ENCODE measurements around the gene ARHGAP6. TPM values are rescaled to one million over a fixed set of nuclear protein-coding genes. Genes with fewer than 3 reads are reported as not detected.

ARHGAP6 gene
- total RNA-seq, 1 experiment from 2014 or later, result 0.07 TPM

- H3K4me2 ChIP-seq (ENCODE audit: insufficient read depth, insufficient read length, low read length), result no peak overlapping the region
- no peak overlapping the region for H3K27ac ChIP-seq (ENCODE audit: insufficient read length, low read depth, low read length)
- H3K9ac ChIP-seq (ENCODE audit: extremely low read depth, insufficient read length, low read length), result no peak overlapping the region
Measured at GRCh38 chrX:11113731-11114130, 552.0 kb downstream of the ARHGAP6 start.

More at GRCh38 chrX:11113731-11114130, 552.0 kb downstream of the ARHGAP6 start:
- Mint-ChIP-seq H3K4me1 (0 out of 4 replicates have a peak, but pooled peaks cover 0 to 4% of the 10 kb centered on the region in 2 experiments), H3K27me3 (ENCODE audit: low read depth) (no peaks in the 10 kb centered on the region), H3K4me3 (no peak overlapping the region; a peak in 1 of 5 replicates), H3K27ac (no peak overlapping the region), H3K36me3 (ENCODE audit: insufficient read depth in 1 of 3, low read depth in 3 of 3) (peaks cover 17 to 59% (median 38%) of the 10 kb centered on the region in 3 experiments), H3K9me3 (peaks cover 48 to 49% of the 10 kb centered on the region in 2 experiments)
- no peak overlapping the region; the same call in 1 of the 2 replicates for H3K14ac ChIP-seq (ENCODE audit: insufficient read depth, low read length)
- peaks cover 3% of the 10 kb centered on the region for H3K79me1 ChIP-seq (ENCODE audit: insufficient read depth, low read depth, low read length, poor library complexity, severe bottlenecking)
- H3K27me3 ChIP-seq (ENCODE audit: insufficient read depth, low read length), result no peaks in the 10 kb centered on the region
- no peak overlapping the region for H2BK120ac ChIP-seq (ENCODE audit: low read depth, low read length, poor library complexity, severe bottlenecking)
- H3K4ac ChIP-seq (ENCODE audit: low read depth, low read length), result no peak overlapping the region
- peaks cover 3% of the 10 kb centered on the region for H3K23me2 ChIP-seq (ENCODE audit: insufficient read length, low read depth, low read length, poor library complexity, severe bottlenecking)
- H3K18ac ChIP-seq (ENCODE audit: insufficient read length, low read depth, low read length), result no peak overlapping the region
- H3K79me2 ChIP-seq (ENCODE audit: insufficient read depth, low read length), result peaks cover 3% of the 10 kb centered on the region; the same call in 1 of the 2 replicates
- H4K5ac ChIP-seq (ENCODE audit: insufficient read length, low read depth, low read length), result no peak overlapping the region
- no peak overlapping the region for H2AK5ac ChIP-seq (ENCODE audit: insufficient read length, low read length)
- H3K9me3 ChIP-seq (ENCODE audit: control insufficient read depth, low read depth, low read length), result no peaks in the 10 kb centered on the region
- no peak for DNase-seq
- no peak overlapping the region for H4K8ac ChIP-seq (replicated peaks; ENCODE audit: insufficient read length, low read depth, low read length)
- no peak overlapping the region for H3K56ac ChIP-seq (ENCODE audit: insufficient read length, low read depth, low read length)
- H3K4me1 ChIP-seq (ENCODE audit: insufficient read depth, low read length), result no peaks in the 10 kb centered on the region
- no peak overlapping the region for H2BK20ac ChIP-seq (ENCODE audit: low read depth, low read length, poor library complexity, severe bottlenecking)
- no peak overlapping the region for H2AFZ ChIP-seq (ENCODE audit: low read length)
- H2BK12ac ChIP-seq (ENCODE audit: insufficient read length, low read depth, low read length), result no peak overlapping the region
- H4K91ac ChIP-seq (ENCODE audit: insufficient read length, low read depth, low read length), result no peak overlapping the region
- no peak overlapping the region for H3T11ph ChIP-seq (ENCODE audit: low read length)
- H3K23ac ChIP-seq (ENCODE audit: insufficient read length, low read depth, low read length), result no peak overlapping the region
- no peak overlapping the region for H2BK5ac ChIP-seq (ENCODE audit: insufficient read length, low read length)
- H2BK15ac ChIP-seq (ENCODE audit: low read depth, low read length), result no peak overlapping the region
- no peaks in the 10 kb centered on the region for H4K20me1 ChIP-seq (ENCODE audit: control insufficient read depth, insufficient read depth, insufficient read length)
- no peak for TF ChIP-seq CTCF (conservative IDR thresholded peaks at IDR 0.05)

Data from H9 (cell line).